Mesodermal cell (in vitro differentiated cells): ENCODE results near the gene ZNF282.
A peak's percentile ranks its signal among the peaks of the same experiment; 100 is the strongest.
"Not testable (repeated sequence)": the region's sequence is repeated elsewhere in the genome, so short reads cannot be mapped to it uniquely, and the experiment has no call there.

ENCODE experiments used
- H3K27ac ChIP-seq: 2 replicates; pipeline ENCODE4 v1.7.0; 2013; ENCODE audit warnings: mild to moderate bottlenecking, low read depth, low read length, moderate library complexity; ENCODE audit not compliant: severe bottlenecking
- H3K36me3 ChIP-seq: 2 replicates; pipeline ENCODE4 v1.7.1; 2013; ENCODE audit warnings: mild to moderate bottlenecking, low read length, moderate library complexity; ENCODE audit not compliant: control insufficient read depth, insufficient read depth
- H3K4me1 ChIP-seq: one replicate; pipeline ENCODE4 v1.7.1; 2013; ENCODE audit warnings: mild to moderate bottlenecking, low read length; ENCODE audit not compliant: insufficient read depth, control insufficient read depth, poor library complexity, severe bottlenecking
- H3K4me3 ChIP-seq: 2 replicates; pipeline ENCODE4 v1.7.0; 2013; ENCODE audit warnings: low read length, control low read depth, mild to moderate bottlenecking; ENCODE audit not compliant: insufficient read depth, poor library complexity, severe bottlenecking; ENCODE audit errors: extremely low read depth
- H3K9me3 ChIP-seq: 2 replicates; pipeline ENCODE4 v1.7.1; 2013; ENCODE audit warnings: mild to moderate bottlenecking, low read length, moderate library complexity; ENCODE audit not compliant: control insufficient read depth
- WGBS, 2 experiments: methylation state at CpG; one replicate each; pipeline ENCODE4 v1.1.5; 2013; ENCODE audit warnings: missing lambda C conversion rate in 2 of 2; ENCODE audit not compliant: insufficient coverage in 2 of 2; 5-methylcytosine and 5-hydroxymethylcytosine counted together

Gene ZNF282

DNA sequence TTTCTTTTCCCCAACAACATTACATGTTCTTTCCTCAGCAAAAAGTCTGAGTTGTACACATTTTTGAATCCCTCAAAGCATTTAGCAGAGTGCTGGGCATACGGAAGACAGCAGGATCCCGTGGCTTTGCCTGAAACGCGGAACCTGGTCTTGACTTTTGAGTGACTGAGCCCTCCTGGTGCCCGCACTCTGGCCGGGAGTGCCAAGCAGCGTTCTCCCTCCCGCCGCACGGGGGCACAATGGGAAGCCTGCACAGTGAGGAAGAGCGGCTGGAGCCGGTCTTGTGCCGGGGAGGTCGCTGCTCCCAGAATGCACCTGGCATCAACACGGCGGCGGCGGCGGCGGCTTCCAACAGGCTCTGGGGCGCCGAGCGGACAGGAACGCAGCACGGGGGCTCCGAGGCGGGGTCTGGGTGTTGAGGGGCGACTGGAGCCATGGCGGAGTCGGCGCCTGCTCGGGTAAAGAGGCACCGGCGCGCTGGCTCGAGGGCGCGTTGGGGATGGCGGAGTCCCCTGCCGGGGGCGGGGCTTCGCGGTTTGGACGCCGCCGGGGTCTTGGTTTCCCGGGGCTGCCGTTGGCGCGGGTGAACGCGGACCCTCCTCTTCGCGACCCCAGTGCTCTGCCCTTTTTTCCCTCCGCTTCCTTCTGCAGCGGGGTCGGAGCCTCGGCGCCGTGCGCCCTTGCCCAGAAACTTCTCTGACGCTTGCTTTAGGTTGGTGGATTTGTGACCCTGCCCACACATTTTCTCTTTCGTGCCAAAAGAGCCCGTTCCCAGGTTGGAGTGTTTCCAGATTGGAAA is 44.2 kb downstream of the ZNF282 start, which contains the start of gene ZNF212:
ZNF212 (plus strand) TSS at position 307 of the 799 bp plus-strand sequence; CDS start at position 435, 128 bp downstream.
- Histone ChIP-seq H3K36me3 (peaks cover 4% of the 10 kb centered on the region), H3K9me3 (no peaks in the 10 kb centered on the region), H3K4me3 (peak within 1 kb of the TSS; percentile 97), H3K27ac (peak within 1 kb of the TSS; percentile 73), H3K4me1 (peaks cover 4% of the 10 kb centered on the region)
- 0 to 1% methylated on average over 54 to 55 of the region's 64 CpGs for WGBS, 2 experiments

DNA sequence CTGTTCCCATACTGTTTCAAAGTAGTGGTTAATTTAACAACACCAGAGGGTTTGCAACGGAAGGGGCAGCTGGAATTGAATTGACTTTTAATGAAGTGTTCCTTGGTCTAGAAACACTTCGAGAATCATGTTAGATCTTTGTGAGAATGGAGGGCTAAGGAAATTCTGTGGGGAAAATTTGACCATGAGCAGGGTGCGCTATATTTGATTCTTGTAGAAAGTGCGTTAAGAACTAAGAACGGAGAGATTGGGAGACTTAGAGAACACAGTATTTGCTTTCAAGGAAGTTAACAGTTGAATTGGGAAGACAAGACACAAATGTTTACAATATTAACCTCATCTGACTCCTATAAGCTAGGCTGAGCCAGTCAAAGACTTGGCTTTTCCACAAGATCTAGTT is 45.3 kb downstream of the ZNF282 start:
- 91 to 95% methylated on average over 4 to 5 of the region's 5 CpGs for WGBS, 2 experiments
- H3K4me1 ChIP-seq: peaks cover 4% of the 10 kb centered on the region
- H3K9me3 ChIP-seq: no peaks in the 10 kb centered on the region
- H3K4me3 ChIP-seq: peak overlapping the region; percentile 97
- H3K27ac ChIP-seq: no peak overlapping the region
- peaks cover 4% of the 10 kb centered on the region for H3K36me3 ChIP-seq

DNA sequence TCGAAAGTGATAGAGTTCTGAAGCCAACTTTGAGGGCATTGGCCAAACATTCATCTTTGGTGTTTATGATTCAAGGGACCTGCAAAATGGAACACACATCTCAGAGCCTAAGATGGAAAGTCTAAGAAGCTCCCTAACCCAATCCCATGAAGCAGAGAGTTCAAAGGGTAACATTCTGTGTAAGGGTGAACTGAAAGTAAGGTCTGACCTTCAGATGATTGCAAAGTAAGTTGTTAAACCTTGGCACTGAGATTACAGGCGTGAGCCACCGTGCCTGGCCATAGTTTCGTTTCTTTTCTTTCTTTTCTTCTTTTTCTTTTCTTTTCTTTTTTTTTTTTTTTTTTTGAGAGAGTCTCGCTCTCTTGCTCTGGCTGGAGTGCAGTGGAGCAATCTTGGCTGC is 46.4 kb downstream of the ZNF282 start:
- Histone ChIP-seq H3K9me3 (no peaks in the 10 kb centered on the region), H3K4me1 (peaks cover 4% of the 10 kb centered on the region), H3K36me3 (peaks cover 4% of the 10 kb centered on the region), H3K27ac (no peak overlapping the region), H3K4me3 (no peak overlapping the region)
- 78 to 92% methylated on average over 1 to 2 of the region's 5 CpGs for WGBS, 2 experiments

DNA sequence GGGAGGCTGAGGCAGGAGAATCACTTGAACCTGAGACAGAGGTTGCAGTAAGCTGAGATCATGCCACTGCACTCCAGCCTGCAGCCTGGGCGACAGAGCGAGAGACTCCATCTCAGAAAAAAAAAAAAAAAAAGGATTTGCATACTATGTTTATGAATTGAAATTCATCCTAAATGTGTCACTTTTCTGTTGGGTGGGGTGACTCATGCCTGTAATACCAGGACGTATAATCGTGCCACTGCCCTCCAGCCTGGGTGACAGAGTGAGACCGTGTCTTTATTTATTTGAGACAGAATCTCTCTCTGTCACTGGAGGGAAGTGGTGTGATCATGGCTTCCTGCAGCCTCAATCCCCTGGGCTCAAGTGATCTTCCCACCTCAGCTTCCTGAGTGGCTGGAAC is 49.9 kb downstream of the ZNF282 start:
- H3K9me3 ChIP-seq: no peaks in the 10 kb centered on the region
- WGBS, 2 experiments: 80 to 84% methylated on average over 2 to 3 of the region's 5 CpGs
- peaks cover 4% of the 10 kb centered on the region for H3K4me1 ChIP-seq
- H3K36me3 ChIP-seq: peaks cover 14% of the 10 kb centered on the region
- H3K27ac ChIP-seq: no peak overlapping the region
- H3K4me3 ChIP-seq: no peak overlapping the region

DNA sequence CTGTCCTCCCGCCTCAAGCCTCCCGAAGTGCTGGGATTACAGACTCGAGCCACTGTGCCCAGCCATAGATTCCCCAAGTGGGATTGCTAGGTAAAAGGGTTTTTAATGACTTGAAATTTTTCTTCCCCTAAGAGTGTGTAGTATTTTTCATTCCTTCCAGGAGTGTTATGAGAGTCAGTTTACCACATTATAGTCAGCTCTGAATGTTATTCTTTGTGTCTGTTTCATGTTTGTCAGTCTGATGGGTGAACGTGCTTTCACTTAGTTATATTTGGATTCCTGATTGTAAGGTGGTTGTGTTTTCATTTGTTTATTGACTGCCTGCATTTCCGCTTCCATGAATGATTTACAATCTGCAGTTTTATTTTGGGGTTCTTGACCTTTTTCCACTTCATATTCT is 50.4 kb downstream of the ZNF282 start:
- Histone ChIP-seq H3K36me3 (peaks cover 18% of the 10 kb centered on the region), H3K27ac (no peak overlapping the region), H3K4me3 (no peak overlapping the region), H3K4me1 (peaks cover under 1% of the 10 kb centered on the region), H3K9me3 (no peaks in the 10 kb centered on the region)
- WGBS, 2 experiments: 78 to 95% methylated on average over 3 to 4 of the region's 5 CpGs

DNA sequence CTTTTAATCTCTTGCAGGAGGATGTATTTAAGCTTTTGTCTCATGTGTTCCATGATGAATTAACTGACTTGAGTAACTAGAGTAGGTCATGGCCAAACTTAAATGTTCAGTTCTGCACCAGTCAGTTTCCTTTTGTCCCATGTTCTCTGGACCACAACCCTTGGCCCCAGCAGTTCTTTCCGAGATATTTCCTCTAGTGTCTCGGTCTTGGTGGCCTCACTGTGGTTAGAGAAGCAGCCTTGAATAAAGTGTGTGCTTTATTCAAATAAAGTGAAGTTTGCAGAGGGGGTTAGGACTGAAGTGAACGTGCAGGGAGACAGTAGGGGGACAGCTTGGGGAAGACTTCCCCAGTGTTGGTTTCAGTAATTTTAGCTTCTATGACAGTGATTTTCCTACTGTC is 53.4 kb downstream of the ZNF282 start:
- 96% methylated on average over 3 of the region's 3 CpGs for WGBS, 2 experiments
- H3K9me3 ChIP-seq: no peaks in the 10 kb centered on the region
- H3K4me1 ChIP-seq: no peaks in the 10 kb centered on the region
- no peak overlapping the region for H3K4me3 ChIP-seq
- H3K36me3 ChIP-seq: peaks cover 43% of the 10 kb centered on the region
- H3K27ac ChIP-seq: no peak overlapping the region

DNA sequence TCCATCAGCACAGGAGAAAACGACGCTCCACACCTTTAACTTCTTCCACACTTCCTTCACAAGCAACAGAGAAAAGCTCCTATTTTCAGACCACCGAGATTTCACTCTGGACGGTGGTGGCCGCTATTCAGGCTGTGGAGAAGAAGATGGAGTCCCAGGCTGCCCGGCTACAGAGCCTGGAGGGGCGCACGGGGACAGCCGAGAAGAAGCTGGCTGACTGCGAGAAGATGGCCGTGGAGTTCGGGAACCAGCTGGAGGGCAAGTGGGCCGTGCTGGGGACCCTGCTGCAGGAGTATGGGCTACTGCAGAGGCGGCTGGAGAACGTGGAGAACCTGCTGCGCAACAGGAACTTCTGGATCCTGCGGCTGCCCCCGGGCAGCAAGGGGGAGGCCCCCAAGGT is 54.8 kb downstream of the ZNF282 start:
- not testable (repeated sequence) for H3K9me3 ChIP-seq, H3K27ac ChIP-seq, H3K4me3 ChIP-seq, H3K4me1 ChIP-seq
- peaks cover 57% of the 10 kb centered on the region for H3K36me3 ChIP-seq
- WGBS, 2 experiments: 92 to 97% methylated on average over 17 to 18 of the region's 18 CpGs

DNA sequence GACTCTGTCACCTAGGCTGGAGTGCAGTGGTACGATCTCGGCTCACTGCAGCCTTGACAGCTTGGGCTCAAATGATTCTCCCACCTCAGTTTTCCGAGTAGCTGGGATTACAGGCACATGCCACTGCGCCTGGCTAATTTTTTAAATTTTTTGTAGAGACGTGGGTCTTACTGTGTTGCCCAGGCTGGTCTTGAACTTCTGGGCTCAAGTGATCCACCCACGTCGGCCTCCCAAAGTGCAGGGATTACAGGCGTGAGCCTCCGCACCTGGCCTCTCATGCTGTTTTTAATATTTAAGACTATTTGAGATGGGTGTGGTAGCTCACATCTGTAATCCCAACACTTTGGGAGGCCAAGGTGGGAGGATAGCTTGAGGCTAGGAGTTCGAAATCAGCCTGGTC is 56.2 kb downstream of the ZNF282 start:
- WGBS, 2 experiments: 90 to 98% methylated on average over 8 to 9 of the region's 10 CpGs
- H3K27ac ChIP-seq, H3K9me3 ChIP-seq, H3K4me1 ChIP-seq, H3K4me3 ChIP-seq: not testable (repeated sequence)
- H3K36me3 ChIP-seq: peaks cover 65% of the 10 kb centered on the region

DNA sequence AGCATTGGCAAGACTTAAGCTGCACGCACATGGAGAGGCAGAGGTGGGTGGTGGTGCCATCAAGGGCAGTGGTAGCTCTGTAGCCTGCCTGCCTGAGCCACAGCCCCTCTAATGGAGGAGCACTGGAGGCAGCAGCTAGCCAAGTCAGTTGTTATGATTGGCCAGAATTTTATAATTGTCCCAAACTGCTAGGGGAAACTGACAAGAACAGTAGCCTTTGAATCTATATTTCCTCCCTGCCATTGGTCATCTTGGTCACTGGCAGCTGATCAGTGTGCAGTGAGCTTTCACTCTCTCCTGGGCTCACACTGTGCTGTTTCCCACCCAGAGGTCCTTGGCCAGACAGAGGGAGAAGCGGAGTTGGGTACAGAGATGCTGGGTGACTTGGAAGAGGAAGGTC is 57.0 kb downstream of the ZNF282 start:
- Histone ChIP-seq H3K9me3 (no peaks in the 10 kb centered on the region), H3K4me3 (no peak overlapping the region), H3K27ac (no peak overlapping the region), H3K36me3 (peaks cover 65% of the 10 kb centered on the region), H3K4me1 (no peaks in the 10 kb centered on the region)
- WGBS, 2 experiments: 95 to 100% methylated on average over 1 to 2 of the region's 2 CpGs

DNA sequence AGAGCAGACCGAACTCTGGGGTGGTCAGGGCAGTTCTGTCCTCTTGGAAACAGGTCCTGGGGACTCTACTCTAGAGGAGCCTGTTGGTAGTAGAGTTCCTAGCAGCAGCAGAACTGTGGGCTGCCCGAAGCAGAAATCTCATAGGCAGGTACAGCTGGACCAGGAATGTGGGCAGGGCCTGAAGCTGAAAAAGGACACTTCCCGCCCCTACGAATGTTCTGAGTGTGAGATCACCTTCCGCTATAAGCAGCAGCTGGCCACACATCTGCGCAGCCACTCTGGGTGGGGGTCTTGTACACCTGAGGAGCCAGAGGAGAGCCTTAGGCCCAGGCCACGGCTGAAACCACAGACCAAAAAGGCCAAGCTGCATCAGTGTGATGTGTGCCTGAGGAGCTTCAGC is 58.3 kb downstream of the ZNF282 start:
- H3K36me3 ChIP-seq: peaks cover 58% of the 10 kb centered on the region
- 93 to 98% methylated on average over 7 of the region's 7 CpGs for WGBS, 2 experiments
- no peak overlapping the region for H3K27ac ChIP-seq
- no peaks in the 10 kb centered on the region for H3K9me3 ChIP-seq
- H3K4me1 ChIP-seq: no peaks in the 10 kb centered on the region
- no peak overlapping the region for H3K4me3 ChIP-seq

DNA sequence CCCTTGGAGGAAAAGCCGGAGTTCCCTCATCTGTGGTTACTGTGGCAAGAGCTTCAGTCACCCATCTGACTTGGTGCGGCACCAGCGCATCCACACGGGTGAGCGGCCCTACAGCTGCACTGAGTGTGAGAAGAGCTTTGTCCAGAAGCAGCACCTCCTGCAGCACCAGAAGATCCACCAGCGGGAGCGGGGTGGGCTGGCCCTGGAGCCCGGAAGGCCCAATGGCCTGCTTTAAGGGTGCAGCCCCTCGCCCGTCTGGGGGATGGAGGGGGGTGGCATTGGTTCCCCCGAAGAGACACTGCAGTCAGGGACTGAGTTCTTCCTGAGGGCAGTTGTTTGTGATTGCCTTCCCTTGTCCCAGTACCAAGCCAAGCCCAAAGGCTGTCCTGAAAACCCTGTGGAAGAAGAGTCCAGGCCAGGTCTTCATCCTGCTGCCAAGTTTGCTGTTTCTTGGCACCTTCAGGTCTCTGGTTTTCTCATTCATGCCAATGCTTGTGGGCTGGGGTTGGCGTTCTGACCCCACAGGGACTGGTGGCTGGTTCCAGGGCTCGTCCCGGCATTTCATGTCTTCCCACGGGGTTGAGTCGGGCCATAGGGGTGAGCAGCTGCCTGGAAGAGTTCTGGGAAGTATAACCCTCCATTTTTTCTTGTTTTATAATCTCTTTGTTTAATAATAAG is 59.0 kb downstream of the ZNF282 start:
- Histone ChIP-seq H3K9me3 (no peaks in the 10 kb centered on the region), H3K4me3 (no peak overlapping the region), H3K27ac (no peak overlapping the region), H3K4me1 (no peaks in the 10 kb centered on the region), H3K36me3 (peaks cover 58% of the 10 kb centered on the region)
- 96 to 99% methylated on average over 11 to 14 of the region's 16 CpGs for WGBS, 2 experiments
